Aorta (tissue), 5 donors: ENCODE results near the gene GREB1. TPM values are rescaled to one million over a fixed set of nuclear protein-coding genes. Genes with fewer than 3 reads are reported as not detected.

ENCODE experiments used
- ATAC-seq: fragments of 200-7000 bp; cut with Tn5 transposase; one replicate; pipeline ENCODE4 v1.9.1; 2022; ENCODE audit warnings: moderate library complexity; ENCODE audit not compliant: low FRiP score
- DNase-seq, 2 donors: peaks; one replicate each; pipeline ENCODE4 v3.0.0-alpha.2; 2020
- H3K27ac ChIP-seq, 2 donors: one replicate each; pipeline ENCODE4 v1.5.1; 2013; ENCODE audit warnings: low read length in 2 of 2, mild to moderate bottlenecking in 2 of 2, moderate library complexity in 2 of 2, control low read depth in 1 of 2, inconsistent platforms in 1 of 2, low read depth in 1 of 2
- H3K27me3 ChIP-seq, 2 donors: one replicate each; pipeline ENCODE4 v1.6.1; 2013; ENCODE audit warnings: control low read depth in 1 of 2, low read length in 1 of 2, mild to moderate bottlenecking in 1 of 2, moderate library complexity in 1 of 2; ENCODE audit not compliant: insufficient read depth in 2 of 2, control insufficient read depth in 1 of 2
- H3K36me3 ChIP-seq, 2 donors: one replicate each; pipeline ENCODE4 v1.6.1; 2013; ENCODE audit warnings: control low read depth in 1 of 2, low read length in 1 of 2, mild to moderate bottlenecking in 1 of 2; ENCODE audit not compliant: insufficient read depth in 2 of 2, control insufficient read depth in 1 of 2
- H3K4me1 ChIP-seq, 2 donors: one replicate each; pipeline ENCODE4 v1.6.1; 2013; ENCODE audit warnings: low read length in 2 of 2, control low read depth in 1 of 2, mild to moderate bottlenecking in 1 of 2, moderate library complexity in 1 of 2; ENCODE audit not compliant: insufficient read depth in 2 of 2, control insufficient read depth in 1 of 2
- H3K4me3 ChIP-seq, 2 donors: one replicate each; pipeline ENCODE4 v1.5.1; 2013; ENCODE audit warnings: low read length in 2 of 2, control low read depth in 1 of 2, mild to moderate bottlenecking in 1 of 2
- H3K9me3 ChIP-seq: one replicate; pipeline ENCODE4 v1.6.1; 2013; ENCODE audit warnings: mild to moderate bottlenecking, low read length; ENCODE audit not compliant: control insufficient read depth
- WGBS, 2 donors: extraction: QIAGEN DNeasy Blood & Tissue Kit; methylation state at CpG; one replicate each; pipeline ENCODE4 v1.1.7; 2013; 5-methylcytosine and 5-hydroxymethylcytosine counted together
- intact Hi-C, 2 donors: fragments of 100-400 bp; cut with DNase I; formaldehyde crosslinking; loops; one replicate each; pipeline versions ENCODE4 v1.14.2 to v1.15.0; 2022
- polyA plus RNA-seq, 2 donors: library from polyadenylated mRNA; stranded (reverse); fragments of 200-250 nt; gene quantifications; one replicate each; pipeline ENCODE4 v1.2.3, GENCODE V29; 2013
- total RNA-seq, 2 donors: library from RNA; stranded (reverse); fragmentation: NEBNext Ultra II Directional; extraction: Animal tissue kit (Norgen Biotek cat#: 25700); gene quantifications; one replicate each; pipeline ENCODE4 v1.2.1, GENCODE V29; 2021
- donor health status: healthy with polysubstance abuse.
- donor health status: Bipolar disorder and iron deficiency.
- donor health status: DM: no; HTN: no; CAD: no.
- donor health status: DM: no; HTN: no; CAD: no.
- donor health status: DM: yes; HTN: yes; CAD: no.

The GREB1 gene
- total and polyA plus RNA-seq, 4 donors, result 0.13 to 8.6 (median 7.2) TPM; not detected in 1

- 83 to 87% methylated on average over 2 of the region's 2 CpGs for WGBS, 2 donors
- ATAC-seq (no peak), DNase-seq (no peak)
- Histone ChIP-seq H3K9me3 (peaks cover 6% of the 10 kb centered on the region), H3K36me3 (no peaks in the 10 kb centered on the region), H3K4me3 (no peak overlapping the region), H3K27me3 (no peaks in the 10 kb centered on the region), H3K4me1 (no peaks in the 10 kb centered on the region), H3K27ac (no peak overlapping the region)
- intact Hi-C loops, result no loop called here
These were observed 26.3 kb upstream of the GREB1 start for GRCh38 chr2:11507517-11507916.

GRCh38 chr2:11508279-11508678 lies 25.6 kb upstream of the GREB1 start:
- no peak overlapping the region for H3K4me3 ChIP-seq
- H3K27me3 ChIP-seq, result no peaks in the 10 kb centered on the region
- no peak for DNase-seq
- whole genome bisulfite sequencing, 2 donors, result 16 to 17% methylated on average over 8 of the region's 8 CpGs
- peaks cover 3% of the 10 kb centered on the region for H3K9me3 ChIP-seq
- intact Hi-C loops, result no loop called here
- H3K4me1 ChIP-seq, result no peaks in the 10 kb centered on the region
- no peak overlapping the region for H3K27ac ChIP-seq
- ATAC-seq, result no peak
- H3K36me3 ChIP-seq, result no peaks in the 10 kb centered on the region

GRCh38 chr2:11509657-11510360 lies 24.0 kb upstream of the GREB1 start:
- no peaks in the 10 kb centered on the region for H3K27me3 ChIP-seq
- no peaks in the 10 kb centered on the region for H3K9me3 ChIP-seq
- ATAC-seq (no peak), DNase-seq (no peak)
- H3K4me1 ChIP-seq, result no peaks in the 10 kb centered on the region
- 77 to 80% methylated on average over 3 of the region's 3 CpGs for WGBS, 2 donors
- H3K36me3 ChIP-seq, result no peaks in the 10 kb centered on the region
- intact Hi-C loops, result no loop called here
- no peak overlapping the region for H3K27ac ChIP-seq
- no peak overlapping the region for H3K4me3 ChIP-seq

GRCh38 chr2:11512431-11512830 lies 21.4 kb upstream of the GREB1 start:
- H3K36me3 ChIP-seq, result no peaks in the 10 kb centered on the region
- no peaks in the 10 kb centered on the region for H3K27me3 ChIP-seq
- intact Hi-C loops, result no loop called here
- WGBS, 2 donors, result 50 to 55% methylated on average over 5 of the region's 5 CpGs
- H3K4me3 ChIP-seq, result no peak overlapping the region
- H3K9me3 ChIP-seq, result no peaks in the 10 kb centered on the region
- H3K27ac ChIP-seq, result no peak overlapping the region
- H3K4me1 ChIP-seq, result no peaks in the 10 kb centered on the region
- DNase-seq (no peak), ATAC-seq (no peak)

- no peaks in the 10 kb centered on the region for H3K36me3 ChIP-seq
- H3K4me1 ChIP-seq, result no peaks in the 10 kb centered on the region
- H3K4me3 ChIP-seq, result no peak overlapping the region
- H3K9me3 ChIP-seq, result no peaks in the 10 kb centered on the region
- intact Hi-C loops, result no loop called here
- DNase-seq (no peak), ATAC-seq (no peak)
- H3K27me3 ChIP-seq, result no peaks in the 10 kb centered on the region
- H3K27ac ChIP-seq, result no peak overlapping the region
- WGBS, 2 donors, result 86 to 89% methylated on average over 5 of the region's 5 CpGs
These were observed 20.5 kb upstream of the GREB1 start for GRCh38 chr2:11513319-11513718.

- Histone ChIP-seq H3K9me3 (no peaks in the 10 kb centered on the region), H3K27ac (no peak overlapping the region), H3K4me1 (no peaks in the 10 kb centered on the region), H3K36me3 (no peaks in the 10 kb centered on the region), H3K4me3 (no peak overlapping the region), H3K27me3 (no peaks in the 10 kb centered on the region)
- ATAC-seq, result no peak
- no peak for DNase-seq
- intact Hi-C loops, result no loop called here
- WGBS, 2 donors, result 78% methylated on average over 3 of the region's 3 CpGs
These were observed 19.6 kb upstream of the GREB1 start for GRCh38 chr2:11514081-11514730.

- ATAC-seq, result no peak
- Histone ChIP-seq H3K4me1 (no peaks in the 10 kb centered on the region), H3K27ac (no peak overlapping the region), H3K4me3 (no peak overlapping the region), H3K9me3 (no peaks in the 10 kb centered on the region), H3K27me3 (no peaks in the 10 kb centered on the region), H3K36me3 (no peaks in the 10 kb centered on the region)
- no peak for DNase-seq
- WGBS, 2 donors, result 85 to 97% methylated on average over 6 of the region's 6 CpGs
- intact Hi-C loops, result no loop called here
These were observed 18.9 kb upstream of the GREB1 start for GRCh38 chr2:11514904-11515303.

GRCh38 chr2:11515490-11515981 lies 18.3 kb upstream of the GREB1 start:
- no peak for DNase-seq
- H3K4me3 ChIP-seq, result no peak overlapping the region
- H3K27ac ChIP-seq, result no peak overlapping the region
- no peaks in the 10 kb centered on the region for H3K27me3 ChIP-seq
- no peaks in the 10 kb centered on the region for H3K4me1 ChIP-seq
- intact Hi-C loops, result no loop called here
- WGBS, 2 donors, result 34 to 37% methylated on average over 6 of the region's 6 CpGs
- no peak for ATAC-seq
- no peaks in the 10 kb centered on the region for H3K36me3 ChIP-seq
- H3K9me3 ChIP-seq, result no peaks in the 10 kb centered on the region
